Left renal cortex interstitium (tissue), 4 donors: Measurements from ENCODE around the gene SLC24A3. TPM values are rescaled to one million over a fixed set of nuclear protein-coding genes. Genes with fewer than 3 reads are reported as not detected.

Experiments
- DNase-seq, 4 donors: peaks; one replicate each; pipeline ENCODE4 v3.0.0-alpha.2; 2013; ENCODE audit warnings: low read depth in 4 of 4, low spot score in 2 of 4, missing footprints in 1 of 4
- polyA plus RNA-seq, 4 donors: library from polyadenylated mRNA; unstranded; fragments of 120-200 nt; gene quantifications; one replicate each; pipeline ENCODE4 v1.2.1, GENCODE V29; 2013; ENCODE audit not compliant: insufficient read length in 4 of 4

The SLC24A3 gene
- polyA plus RNA-seq, 4 donors, result 3.8 to 6.3 (median 4.0) TPM

DNA sequence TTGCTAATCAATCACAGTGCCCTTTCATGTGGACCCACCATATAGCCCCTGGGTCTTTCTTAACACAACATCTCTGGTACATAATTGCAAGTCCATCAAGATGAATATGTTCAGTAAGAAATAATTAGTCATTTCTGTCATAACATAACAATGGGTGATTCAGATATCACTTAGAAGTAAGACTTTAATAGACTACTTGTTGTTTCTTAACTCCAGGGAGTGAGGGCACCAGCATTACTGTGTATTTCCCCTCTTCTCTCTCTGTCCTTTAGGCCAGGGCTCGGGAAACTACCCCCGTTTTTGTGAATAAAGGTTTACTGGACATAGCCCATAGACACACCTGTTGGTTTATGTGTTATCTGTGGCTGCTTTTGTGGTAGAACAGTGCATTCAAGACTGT is 123.5 kb downstream of the SLC24A3 start:
- DNase-seq, result no peak

- DNase-seq, result no peak
Measured at GRCh38 chr20:19336631-19337030, 124.2 kb downstream of the SLC24A3 start.

DNA sequence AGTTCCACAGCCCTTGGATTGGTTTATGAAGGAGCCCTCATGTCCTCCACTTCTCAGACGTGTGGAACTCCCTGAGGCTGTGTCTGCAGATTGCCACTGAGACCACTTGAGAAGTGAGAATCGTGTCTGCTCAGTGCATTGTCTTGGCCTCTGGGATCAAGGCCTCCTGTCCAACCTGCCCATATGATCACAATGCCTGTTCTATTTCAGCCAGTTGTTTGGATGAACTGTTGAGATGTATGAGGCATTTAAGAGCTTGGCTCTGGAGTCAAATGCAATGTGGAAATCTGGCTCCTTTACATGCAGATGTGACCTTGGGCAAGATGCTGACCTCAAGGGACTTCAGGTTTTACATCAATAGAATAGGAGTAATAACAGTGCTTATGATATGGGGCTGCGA is 125.9 kb downstream of the SLC24A3 start:
- no peak for DNase-seq

- no peak for DNase-seq
Measured at GRCh38 chr20:19338960-19339359, 126.5 kb downstream of the SLC24A3 start.

DNA sequence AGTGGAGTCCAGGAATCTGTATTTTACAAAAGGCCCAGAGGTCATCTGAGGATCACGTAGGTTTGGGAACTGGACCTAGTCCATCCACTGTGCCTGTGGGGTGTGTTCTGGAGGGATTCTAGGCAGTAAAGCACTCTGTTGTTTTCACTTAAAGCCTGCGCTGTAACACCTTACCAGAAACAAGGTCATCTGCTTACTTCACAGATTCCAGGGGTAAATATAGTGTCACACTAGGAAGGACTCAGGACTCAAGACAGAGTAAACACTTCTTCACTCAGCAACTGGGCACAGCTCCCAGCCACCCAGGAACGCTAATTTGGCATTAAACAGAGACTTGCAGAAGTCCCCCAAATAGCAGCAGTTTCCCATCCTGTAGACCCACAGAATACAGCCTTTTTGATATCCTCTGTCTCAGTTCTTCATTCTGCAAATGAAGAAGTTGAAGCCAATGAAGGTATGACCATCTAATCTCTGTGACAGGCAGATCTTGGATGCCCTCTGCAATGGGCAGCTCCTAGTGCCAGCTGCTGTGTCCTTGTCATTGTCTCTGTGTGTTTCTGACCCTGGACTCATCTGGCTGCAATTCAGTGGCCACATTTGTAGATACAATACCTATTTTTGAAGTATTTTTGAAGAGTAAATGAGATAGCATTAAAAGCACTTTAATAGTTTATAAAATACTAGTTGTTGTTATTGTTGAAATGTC is 129.1 kb downstream of the SLC24A3 start:
- no peak for DNase-seq

DNA sequence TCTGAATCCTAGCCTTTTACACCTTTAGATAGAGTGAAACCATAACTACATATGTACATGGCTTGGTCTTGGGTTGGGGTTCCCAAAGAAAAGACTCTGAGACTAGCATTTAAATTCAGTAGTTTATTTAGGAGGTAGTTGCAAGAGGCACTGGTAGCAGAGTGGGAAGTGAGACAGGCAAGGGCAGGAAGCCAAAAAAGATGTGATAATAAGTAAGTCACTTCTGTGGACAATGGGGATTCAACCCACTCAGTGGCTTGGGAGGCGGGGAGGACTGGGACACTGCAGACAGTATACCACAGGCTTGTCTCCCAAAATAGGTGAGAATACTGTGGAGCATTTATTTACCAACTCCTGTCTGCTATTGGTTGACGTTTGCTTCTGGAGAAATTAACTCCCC is 131.9 kb downstream of the SLC24A3 start:
- no peak for DNase-seq

- no peak for DNase-seq
Measured at GRCh38 chr20:19347943-19348456, 135.6 kb downstream of the SLC24A3 start.

- no peak for DNase-seq
Measured at GRCh38 chr20:19348582-19348981, 136.1 kb downstream of the SLC24A3 start.

GRCh38 chr20:19349879-19350278 is 137.4 kb downstream of the SLC24A3 start:
- no peak for DNase-seq

GRCh38 chr20:19351542-19351941 is 139.1 kb downstream of the SLC24A3 start:
- no peak for DNase-seq

- DNase-seq, result no peak
Measured at GRCh38 chr20:19354950-19355349, 142.5 kb downstream of the SLC24A3 start.

GRCh38 chr20:19361790-19362189 is 149.3 kb downstream of the SLC24A3 start:
- no peak for DNase-seq

- DNase-seq, result no peak
Measured at GRCh38 chr20:19363476-19363875, 151.0 kb downstream of the SLC24A3 start.

DNA sequence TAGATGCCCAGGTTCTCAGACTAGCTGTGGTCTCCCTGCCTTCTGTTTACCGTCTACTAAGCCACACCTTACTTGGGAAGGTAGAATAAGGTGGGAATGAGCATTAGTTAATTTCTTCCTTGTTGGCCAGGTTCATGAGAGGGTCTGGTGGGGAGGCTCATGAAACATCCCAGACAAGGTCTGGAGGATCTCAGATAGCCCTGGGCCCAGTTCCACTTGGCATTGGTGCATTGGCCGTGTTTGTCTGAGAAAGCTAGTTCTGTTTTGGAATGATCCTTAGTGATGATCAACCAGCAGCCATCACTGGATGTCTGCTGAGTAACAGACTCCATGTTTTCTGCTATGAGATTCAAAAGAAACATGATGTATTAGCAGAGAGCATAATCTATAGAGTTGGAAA is 155.1 kb downstream of the SLC24A3 start:
- DNase-seq, result no peak

- DNase-seq, result no peak
Measured at GRCh38 chr20:19368351-19368750, 155.9 kb downstream of the SLC24A3 start.

GRCh38 chr20:19370076-19371075 is 157.9 kb downstream of the SLC24A3 start:
- DNase-seq, result no peak

DNA sequence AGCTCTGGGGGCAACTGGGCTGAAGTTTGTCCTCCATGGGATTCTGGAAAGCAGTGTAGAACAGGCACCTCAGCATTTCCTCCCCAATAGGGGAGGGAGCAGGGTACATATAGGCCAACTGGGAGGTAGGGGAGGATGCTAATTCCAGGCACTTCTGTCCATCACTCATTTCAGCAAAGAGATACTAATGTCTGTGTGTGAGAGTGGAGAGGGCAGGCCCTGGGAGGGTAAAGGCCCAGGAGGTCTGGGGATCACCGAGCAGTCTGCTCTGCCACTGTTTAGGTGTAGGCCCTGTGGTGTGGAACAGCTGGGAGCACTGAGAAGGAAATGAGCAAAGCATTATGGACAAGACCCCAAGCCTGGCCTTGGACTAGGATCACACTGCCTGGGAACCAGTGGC is 158.7 kb downstream of the SLC24A3 start:
- DNase-seq, result no peak

GRCh38 chr20:19374216-19374615 is 161.8 kb downstream of the SLC24A3 start:
- no peak for DNase-seq

DNA sequence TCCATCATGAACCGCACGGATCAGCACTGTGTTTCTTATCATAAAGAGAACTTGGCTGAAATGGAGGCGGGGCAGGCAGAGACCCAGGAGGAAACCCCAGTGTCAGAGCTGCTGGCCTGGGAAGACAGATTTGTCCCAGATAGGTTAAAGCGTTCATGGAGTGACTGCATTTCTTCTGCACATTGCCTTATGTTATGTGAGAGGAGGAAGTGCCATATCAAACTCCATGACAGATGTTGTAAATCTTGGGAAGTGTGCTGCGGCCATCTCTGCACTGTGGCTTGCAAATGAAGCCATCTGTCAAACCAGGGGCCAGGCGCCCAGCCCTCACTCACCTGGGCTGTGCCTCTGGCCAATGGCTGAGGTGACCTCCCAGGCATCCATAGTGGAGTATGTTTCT is 163.0 kb downstream of the SLC24A3 start:
- DNase-seq, result peak; percentile 20 to 49 (median 34)

DNA sequence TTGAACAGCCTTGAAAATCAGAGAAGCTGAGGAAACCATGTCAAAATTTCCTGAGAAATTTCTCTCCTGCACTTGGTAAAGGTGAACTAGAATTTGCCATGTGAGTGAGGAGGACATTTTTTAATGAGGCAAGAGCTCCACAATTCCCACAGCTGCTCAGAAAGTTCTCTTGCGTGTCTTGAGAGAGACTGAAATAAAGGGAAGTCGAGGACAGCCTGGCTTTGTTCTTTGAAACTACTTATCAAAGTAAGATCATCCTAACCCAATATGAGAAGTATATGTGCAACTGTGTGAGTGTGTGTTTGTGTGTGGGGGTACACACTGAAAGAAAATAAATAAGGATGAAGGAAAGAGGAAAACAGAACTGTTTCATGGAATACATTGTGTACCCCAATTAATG is 163.4 kb downstream of the SLC24A3 start:
- DNase-seq, result no peak

DNA sequence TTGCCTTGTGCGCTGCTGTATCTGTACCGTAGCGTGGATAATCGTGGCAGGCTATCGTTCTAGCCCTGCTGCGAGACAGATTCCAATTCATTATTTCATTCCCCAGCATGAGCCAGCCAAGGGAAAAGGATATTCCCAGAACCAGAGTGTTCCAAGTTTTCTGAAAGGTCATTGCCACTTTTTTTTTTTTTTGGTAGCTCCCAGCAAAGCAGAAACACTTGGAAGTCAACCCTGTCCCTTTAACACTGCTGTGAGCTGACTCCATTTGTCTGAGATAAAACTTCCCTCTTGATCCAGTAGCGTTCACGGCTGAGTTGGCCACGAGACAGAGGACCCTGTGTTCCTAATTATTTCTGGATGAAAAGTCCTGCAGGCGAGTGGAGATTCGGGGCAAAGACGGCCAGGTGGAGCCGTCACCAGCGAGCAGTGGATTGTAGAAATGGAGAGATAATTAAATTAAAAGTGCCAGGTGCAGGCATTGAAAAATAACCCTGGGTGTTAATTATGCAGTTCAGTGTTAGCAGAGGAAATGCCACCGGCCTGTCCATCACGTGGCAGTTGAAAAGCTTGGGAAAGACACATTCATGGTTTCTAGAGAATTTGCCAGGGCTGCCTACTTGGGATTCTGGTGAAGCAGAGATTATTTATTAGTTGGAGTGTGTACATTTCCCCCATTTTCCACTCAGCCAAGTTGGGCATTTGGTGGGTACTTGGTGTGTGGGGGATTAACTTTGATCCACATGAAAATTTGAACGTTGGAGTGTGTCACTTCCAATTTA is 164.2 kb downstream of the SLC24A3 start:
- DNase-seq, result no peak
